K562 (cell line): ENCODE measurements around the gene RASAL1. TPM values are rescaled to one million over a fixed set of nuclear protein-coding genes. Genes with fewer than 3 reads are reported as not detected.

Source experiments
- ASH1L ChIP-seq: fragments of 450-650 bp; IDR thresholded peaks from 2 replicates; pipeline ENCODE4 v1.6.1; 2018; ENCODE audit warnings: borderline replicate concordance, mild to moderate bottlenecking, low read depth; ENCODE audit not compliant: partially characterized antibody
- CBX8 ChIP-seq: fragments of 200-600 bp; sonication (generic); IDR thresholded peaks from 2 replicates; pipeline ENCODE4 v1.6.1; 2012; ENCODE audit warnings: borderline replicate concordance, mixed run types, low read depth, mild to moderate bottlenecking, moderate library complexity, mixed read lengths, low read length, control low read depth, inconsistent platforms; ENCODE audit not compliant: poor library complexity, severe bottlenecking; ENCODE audit errors: extremely low read depth
- CTCF ChIP-seq, 3 experiments: IDR thresholded peaks in 2 of 3; conservative IDR thresholded peaks in 1 of 3; 2 replicates each; pipeline ENCODE4 v1.5.1; 2011 to 2012; ENCODE audit warnings: low read length in 3 of 3, mild to moderate bottlenecking in 3 of 3, control low read depth in 2 of 3, improper control_type of control experiment in 1 of 3, inconsistent platforms in 1 of 3, low read depth in 1 of 3, mixed read lengths in 1 of 3, moderate library complexity in 1 of 3; ENCODE audit not compliant: insufficient read depth in 2 of 3
- DPF2 ChIP-seq: fragments of 450-650 bp; IDR thresholded peaks from 2 replicates; pipeline ENCODE4 v1.6.1; 2016
- E2F8 ChIP-seq: fragments of 450-650 bp; IDR thresholded peaks from 2 replicates; pipeline ENCODE4 v1.7.1; 2018; ENCODE audit warnings: mild to moderate bottlenecking, low read depth; ENCODE audit not compliant: partially characterized antibody
- HMG20A ChIP-seq: fragments of 450-650 bp; formaldehyde crosslinking; conservative IDR thresholded peaks from 2 replicates; pipeline ENCODE4 v1.4.0; 2020; ENCODE audit warnings: mild to moderate bottlenecking, mixed read lengths
- KDM4B ChIP-seq, 2 experiments: fragments of 450-650 bp in 1 of 2; sonication (generic) in 1 of 2; IDR thresholded peaks; 2 replicates each; pipeline ENCODE4 v1.6.1; 2016 to 2017; ENCODE audit warnings: borderline replicate concordance in 2 of 2, antibody characterized with exemption in 1 of 2, low read depth in 1 of 2, mild to moderate bottlenecking in 1 of 2
- KLF16 ChIP-seq: IDR thresholded peaks from 2 replicates; pipeline ENCODE4 v1.6.1; 2016; ENCODE audit warnings: antibody characterized with exemption
- MIER1 ChIP-seq: fragments of 450-650 bp; IDR thresholded peaks from 2 replicates; pipeline ENCODE4 v1.6.1; 2016; ENCODE audit warnings: antibody characterized with exemption, mild to moderate bottlenecking, low read depth
- NFXL1 ChIP-seq: fragments of 450-650 bp; formaldehyde crosslinking; IDR thresholded peaks from 2 replicates; pipeline ENCODE4 v1.4.0; 2021; ENCODE audit warnings: mild to moderate bottlenecking
- NRF1 ChIP-seq, 2 experiments: fragments of 450-650 bp; IDR thresholded peaks in 1 of 2; conservative IDR thresholded peaks in 1 of 2; 2 replicates each; pipeline ENCODE4 v1.6.1; 2014; ENCODE audit warnings: mild to moderate bottlenecking in 2 of 2
- RAD21 ChIP-seq, 2 experiments: fragments of 250-450 bp in 1 of 2; fragments of 450-650 bp in 1 of 2; sonication (Bioruptor Pico) in 1 of 2; formaldehyde crosslinking in 1 of 2; IDR thresholded peaks in 1 of 2; conservative IDR thresholded peaks in 1 of 2; 2 replicates each; pipeline versions ENCODE4 v1.4.0 to v1.8.0; 2020 to 2022; ENCODE audit warnings: mild to moderate bottlenecking in 2 of 2, moderate library complexity in 1 of 2
- RBM39 ChIP-seq: fragments of 200-400 bp; formaldehyde crosslinking; optimal IDR thresholded peaks from 2 replicates; pipeline ENCODE3; 2018; ENCODE audit warnings: low read depth, low read length
- SAFB ChIP-seq: fragments of 200-400 bp; formaldehyde crosslinking; IDR thresholded peaks from 2 replicates; pipeline ENCODE4 v1.6.1; 2017; ENCODE audit warnings: low read depth, low read length, borderline replicate concordance
- SMAD4 ChIP-seq: fragments of 250-450 bp; sonication (Bioruptor Pico); conservative IDR thresholded peaks from 2 replicates; pipeline ENCODE4 v1.8.0; 2021; ENCODE audit warnings: inconsistent platforms, mild to moderate bottlenecking, moderate library complexity
- TRIM24 ChIP-seq, 2 experiments: fragments of 450-650 bp; IDR thresholded peaks; 2 replicates each; pipeline ENCODE4 v1.6.1; 2016
- ZBTB12 ChIP-seq: fragments of 250-450 bp; sonication (Bioruptor Pico); IDR thresholded peaks from 2 replicates; pipeline ENCODE4 v1.4.0; 2020
- ZBTB49 ChIP-seq: sonication (generic); formaldehyde crosslinking; IDR thresholded peaks from 2 replicates; pipeline ENCODE4 v1.8.0; 2022; ENCODE audit warnings: missing genetic modification reagents, mild to moderate bottlenecking, borderline replicate concordance
- polyA plus RNA-seq, 8 experiments: library from polyadenylated mRNA; depleted of rRNA in 4 of 8; stranded (reverse) in 5 of 8; unstranded in 3 of 8; fragments of >200 nt; fragmentation: Nextera tagmentation in 2 of 8; fragmentation: Illumina TruSeq in 1 of 8; extraction: Ambion mirVana in 2 of 8; extraction: Trizol in 1 of 8; gene quantifications; 2 replicates each; pipeline versions ENCODE4 v1.2.1 to v1.2.3, GENCODE V29; 2011 to 2014; ENCODE audit warnings: inconsistent platforms in 1 of 8, missing spikeins in 1 of 8
- total RNA-seq, 7 experiments: library from RNA; depleted of rRNA in 6 of 7; stranded (reverse); fragments of >200 nt in 6 of 7; fragmentation: Illumina TruSeq in 2 of 7; extraction: Trizol in 2 of 7; gene quantifications; 2 replicates each; pipeline versions ENCODE4 v1.2.1 to v1.2.3, GENCODE V29; 2011 to 2021; ENCODE audit warnings: low replicate concordance in 1 of 7

RASAL1 gene
- total and polyA plus RNA-seq, 9 of the 15 experiments (the other 6 are each of a cell fraction or from before 2014, with no cell fraction given), result 0.06 to 0.16 (median 0.14) TPM; not detected in 6

GRCh38 chr12:113174461-113175384 lies 39.2 kb upstream of the RASAL1 start (continued):
- TF ChIP-seq SAFB, result peak; percentile 46; the same call in 1 of the 2 replicates
- no peak for TF ChIP-seq MIER1
- TF ChIP-seq TRIM24 (IDR thresholded peaks at IDR 0.05), result no peak
- no peak for TF ChIP-seq SMAD4 (CRISPR knock-in tag)
- TF ChIP-seq ASH1L, result no peak
- TF ChIP-seq NRF1 (conservative IDR thresholded peaks at IDR 0.05 in 1 of 2, IDR thresholded peaks at IDR 0.05 in 1 of 2), result no peak
- TF ChIP-seq KLF16, result peak; percentile 69; the same call in 1 of the 2 replicates
- peak; percentile 51 to 74 for TF ChIP-seq RAD21 (CRISPR knock-in tag; conservative IDR thresholded peaks at IDR 0.05 in 1 of 2, IDR thresholded peaks at IDR 0.05 in 1 of 2)
- no peak for TF ChIP-seq ZBTB12 (CRISPR knock-in tag)
- no peak for TF ChIP-seq CBX8
- TF ChIP-seq KDM4B (IDR thresholded peaks at IDR 0.05; ENCODE audit: borderline replicate concordance in 2 of 2, low read depth in 1 of 2), result peak in 1 of 2 experiments; percentile 43; a peak in 1 of 4 replicates
- no peak for TF ChIP-seq ZBTB49
- TF ChIP-seq NFXL1 (CRISPR knock-in tag), result no peak
- peak; percentile 93 to 97 (median 94) for TF ChIP-seq CTCF (IDR thresholded peaks at IDR 0.05 in 2 of 3, conservative IDR thresholded peaks at IDR 0.05 in 1 of 3; ENCODE audit: insufficient read depth in 2 of 3, low read depth in 1 of 3, low read length in 3 of 3)
- no peak for TF ChIP-seq E2F8
- TF ChIP-seq HMG20A, result no peak
- TF ChIP-seq DPF2, result no peak
- TF ChIP-seq RBM39, result no peak
